T-helper 1 cell treated with Interleukin-12 subunit alpha and Interleukin-12 subunit beta and Interleukin-4 antibody, amounts not matched to agents 30 μg/mL and 1 μg/mL, for 36 hours (primary cell): Measurements from ENCODE around the gene EFEMP1.

ENCODE experiments used
- H3K27ac Mint-ChIP-seq: one replicate; pipeline ENCODE4 v1.8.0; 2021; ENCODE audit warnings: mild to moderate bottlenecking, mixed read lengths
- H3K27me3 Mint-ChIP-seq: one replicate; pipeline ENCODE4 v1.8.0; 2021; ENCODE audit warnings: low read depth, mixed read lengths
- H3K36me3 Mint-ChIP-seq: one replicate; pipeline ENCODE4 v1.8.0; 2021; ENCODE audit warnings: low read depth, mixed read lengths
- H3K4me1 Mint-ChIP-seq: one replicate; pipeline ENCODE4 v1.8.0; 2021; ENCODE audit warnings: low read depth, mixed read lengths
- H3K4me3 Mint-ChIP-seq: one replicate; pipeline ENCODE4 v1.8.0; 2021; ENCODE audit warnings: mild to moderate bottlenecking, moderate library complexity, mixed read lengths
- H3K9me3 Mint-ChIP-seq: one replicate; pipeline ENCODE4 v1.8.0; 2021; ENCODE audit warnings: mixed read lengths

Gene EFEMP1

GRCh38 chr2:55918856-55919255 lies 4.7 kb downstream of the EFEMP1 start:
- H3K9me3 Mint-ChIP-seq = no peaks in the 10 kb centered on the region
- H3K36me3 Mint-ChIP-seq = no peaks in the 10 kb centered on the region
- H3K27me3 Mint-ChIP-seq = peaks cover 23% of the 10 kb centered on the region
- peaks cover 2% of the 10 kb centered on the region for H3K4me1 Mint-ChIP-seq
- no peak overlapping the region for H3K4me3 Mint-ChIP-seq
- H3K27ac Mint-ChIP-seq = no peak overlapping the region

GRCh38 chr2:55917713-55918390 lies 5.7 kb downstream of the EFEMP1 start:
- H3K4me3 Mint-ChIP-seq = no peak overlapping the region
- H3K9me3 Mint-ChIP-seq = no peaks in the 10 kb centered on the region
- no peaks in the 10 kb centered on the region for H3K4me1 Mint-ChIP-seq
- H3K36me3 Mint-ChIP-seq = no peaks in the 10 kb centered on the region
- no peak overlapping the region for H3K27ac Mint-ChIP-seq
- peaks cover 15% of the 10 kb centered on the region for H3K27me3 Mint-ChIP-seq

DNA sequence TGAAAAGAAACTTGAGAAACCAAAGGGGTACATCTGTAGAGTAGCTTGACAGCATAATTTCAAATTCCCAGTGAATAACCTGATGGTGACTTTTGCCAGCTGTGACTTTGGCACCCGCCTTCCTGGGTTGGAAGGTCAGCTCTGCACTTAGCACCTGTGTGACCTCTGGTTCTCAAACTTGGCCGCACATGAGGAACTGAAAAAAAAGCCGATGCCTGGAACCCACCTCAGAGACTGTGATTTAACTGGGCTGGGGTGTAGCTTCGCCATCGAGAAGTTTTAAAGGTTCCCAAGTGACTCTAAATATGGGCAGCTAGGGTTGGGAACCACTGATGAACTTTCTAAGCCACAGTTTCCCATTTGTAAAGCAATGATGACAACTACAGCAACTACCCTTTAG lies 6.5 kb downstream of the EFEMP1 start:
- H3K4me3 Mint-ChIP-seq = no peak overlapping the region
- H3K27ac Mint-ChIP-seq = no peak overlapping the region
- H3K36me3 Mint-ChIP-seq = no peaks in the 10 kb centered on the region

GRCh38 chr2:55916473-55917049 lies 7.0 kb downstream of the EFEMP1 start:
- Mint-ChIP-seq H3K36me3 (no peaks in the 10 kb centered on the region), H3K27ac (no peak overlapping the region), H3K4me1 (no peaks in the 10 kb centered on the region), H3K4me3 (no peak overlapping the region), H3K9me3 (no peaks in the 10 kb centered on the region), H3K27me3 (peaks cover 4% of the 10 kb centered on the region)

More for the DNA sequence above, 6.5 kb downstream of the EFEMP1 start:
- Mint-ChIP-seq H3K9me3 (no peaks in the 10 kb centered on the region), H3K27me3 (peaks cover 8% of the 10 kb centered on the region), H3K4me1 (no peaks in the 10 kb centered on the region)

- no peaks in the 10 kb centered on the region for H3K36me3 Mint-ChIP-seq
- H3K27ac Mint-ChIP-seq = no peak overlapping the region
- no peaks in the 10 kb centered on the region for H3K9me3 Mint-ChIP-seq
- H3K27me3 Mint-ChIP-seq = no peaks in the 10 kb centered on the region
- no peaks in the 10 kb centered on the region for H3K4me1 Mint-ChIP-seq
- H3K4me3 Mint-ChIP-seq = no peak overlapping the region
Measured at GRCh38 chr2:55914786-55915185, 8.8 kb downstream of the EFEMP1 start.

- Mint-ChIP-seq H3K36me3 (no peaks in the 10 kb centered on the region), H3K27me3 (no peaks in the 10 kb centered on the region), H3K4me3 (no peak overlapping the region), H3K27ac (no peak overlapping the region), H3K4me1 (no peaks in the 10 kb centered on the region), H3K9me3 (no peaks in the 10 kb centered on the region)
Measured at GRCh38 chr2:55912926-55913325, 10.7 kb downstream of the EFEMP1 start.

- H3K36me3 Mint-ChIP-seq = no peaks in the 10 kb centered on the region
- H3K27me3 Mint-ChIP-seq = no peaks in the 10 kb centered on the region
- no peaks in the 10 kb centered on the region for H3K4me1 Mint-ChIP-seq
- H3K27ac Mint-ChIP-seq = no peak overlapping the region
- no peaks in the 10 kb centered on the region for H3K9me3 Mint-ChIP-seq
- H3K4me3 Mint-ChIP-seq = no peak overlapping the region
Measured at GRCh38 chr2:55910077-55910476, 13.5 kb downstream of the EFEMP1 start.

GRCh38 chr2:55907686-55908085 lies 15.9 kb downstream of the EFEMP1 start:
- H3K9me3 Mint-ChIP-seq = no peaks in the 10 kb centered on the region
- H3K4me1 Mint-ChIP-seq = no peaks in the 10 kb centered on the region
- H3K27ac Mint-ChIP-seq = no peak overlapping the region
- H3K36me3 Mint-ChIP-seq = no peaks in the 10 kb centered on the region
- H3K27me3 Mint-ChIP-seq = no peaks in the 10 kb centered on the region
- no peak overlapping the region for H3K4me3 Mint-ChIP-seq

GRCh38 chr2:55906993-55907392 lies 16.6 kb downstream of the EFEMP1 start:
- Mint-ChIP-seq H3K27me3 (no peaks in the 10 kb centered on the region), H3K4me1 (no peaks in the 10 kb centered on the region), H3K4me3 (no peak overlapping the region), H3K36me3 (no peaks in the 10 kb centered on the region), H3K9me3 (no peaks in the 10 kb centered on the region), H3K27ac (no peak overlapping the region)

- H3K9me3 Mint-ChIP-seq = no peaks in the 10 kb centered on the region
- H3K4me1 Mint-ChIP-seq = no peaks in the 10 kb centered on the region
- H3K27ac Mint-ChIP-seq = no peak overlapping the region
- H3K27me3 Mint-ChIP-seq = no peaks in the 10 kb centered on the region
- no peak overlapping the region for H3K4me3 Mint-ChIP-seq
- no peaks in the 10 kb centered on the region for H3K36me3 Mint-ChIP-seq
Measured at GRCh38 chr2:55903727-55904126, 19.9 kb downstream of the EFEMP1 start.

GRCh38 chr2:55902971-55903370 lies 20.6 kb downstream of the EFEMP1 start:
- no peak overlapping the region for H3K4me3 Mint-ChIP-seq
- H3K4me1 Mint-ChIP-seq = no peaks in the 10 kb centered on the region
- no peaks in the 10 kb centered on the region for H3K27me3 Mint-ChIP-seq
- H3K9me3 Mint-ChIP-seq = no peaks in the 10 kb centered on the region
- no peak overlapping the region for H3K27ac Mint-ChIP-seq
- H3K36me3 Mint-ChIP-seq = no peaks in the 10 kb centered on the region

- Mint-ChIP-seq H3K9me3 (no peaks in the 10 kb centered on the region), H3K4me3 (no peak overlapping the region), H3K27me3 (no peaks in the 10 kb centered on the region), H3K36me3 (no peaks in the 10 kb centered on the region), H3K4me1 (no peaks in the 10 kb centered on the region), H3K27ac (no peak overlapping the region)
Measured at GRCh38 chr2:55902429-55902828, 21.2 kb downstream of the EFEMP1 start.

GRCh38 chr2:55901941-55902340 lies 21.6 kb downstream of the EFEMP1 start:
- Mint-ChIP-seq H3K9me3 (no peaks in the 10 kb centered on the region), H3K36me3 (no peaks in the 10 kb centered on the region), H3K27me3 (no peaks in the 10 kb centered on the region), H3K4me1 (no peaks in the 10 kb centered on the region), H3K27ac (no peak overlapping the region), H3K4me3 (no peak overlapping the region)

GRCh38 chr2:55901322-55901721 lies 22.3 kb downstream of the EFEMP1 start:
- no peaks in the 10 kb centered on the region for H3K9me3 Mint-ChIP-seq
- H3K4me3 Mint-ChIP-seq = no peak overlapping the region
- H3K27ac Mint-ChIP-seq = no peak overlapping the region
- H3K27me3 Mint-ChIP-seq = no peaks in the 10 kb centered on the region
- no peaks in the 10 kb centered on the region for H3K36me3 Mint-ChIP-seq
- no peaks in the 10 kb centered on the region for H3K4me1 Mint-ChIP-seq

- no peak overlapping the region for H3K4me3 Mint-ChIP-seq
Measured at GRCh38 chr2:55899881-55900280, 23.7 kb downstream of the EFEMP1 start.

More at GRCh38 chr2:55899881-55900280, 23.7 kb downstream of the EFEMP1 start:
- Mint-ChIP-seq H3K4me1 (no peaks in the 10 kb centered on the region), H3K27ac (no peak overlapping the region), H3K27me3 (no peaks in the 10 kb centered on the region), H3K36me3 (no peaks in the 10 kb centered on the region), H3K9me3 (no peaks in the 10 kb centered on the region)
